GM19193 (cell line): ENCODE data around the gene PLK5.

ENCODE experiments used
- POLR2A ChIP-seq: IDR thresholded peaks from 4 replicates; pipeline ENCODE4 v1.6.1; 2011; ENCODE audit not compliant: insufficient read depth, insufficient read length; ENCODE audit errors: extremely low read depth

The PLK5 gene

GRCh38 chr19:1571358-1571757 lies 47.5 kb downstream of the PLK5 start:
- TF ChIP-seq POLR2A: no peak

- TF ChIP-seq POLR2A: no peak
Observed at GRCh38 chr19:1572795-1573194, 48.9 kb downstream of the PLK5 start.

DNA sequence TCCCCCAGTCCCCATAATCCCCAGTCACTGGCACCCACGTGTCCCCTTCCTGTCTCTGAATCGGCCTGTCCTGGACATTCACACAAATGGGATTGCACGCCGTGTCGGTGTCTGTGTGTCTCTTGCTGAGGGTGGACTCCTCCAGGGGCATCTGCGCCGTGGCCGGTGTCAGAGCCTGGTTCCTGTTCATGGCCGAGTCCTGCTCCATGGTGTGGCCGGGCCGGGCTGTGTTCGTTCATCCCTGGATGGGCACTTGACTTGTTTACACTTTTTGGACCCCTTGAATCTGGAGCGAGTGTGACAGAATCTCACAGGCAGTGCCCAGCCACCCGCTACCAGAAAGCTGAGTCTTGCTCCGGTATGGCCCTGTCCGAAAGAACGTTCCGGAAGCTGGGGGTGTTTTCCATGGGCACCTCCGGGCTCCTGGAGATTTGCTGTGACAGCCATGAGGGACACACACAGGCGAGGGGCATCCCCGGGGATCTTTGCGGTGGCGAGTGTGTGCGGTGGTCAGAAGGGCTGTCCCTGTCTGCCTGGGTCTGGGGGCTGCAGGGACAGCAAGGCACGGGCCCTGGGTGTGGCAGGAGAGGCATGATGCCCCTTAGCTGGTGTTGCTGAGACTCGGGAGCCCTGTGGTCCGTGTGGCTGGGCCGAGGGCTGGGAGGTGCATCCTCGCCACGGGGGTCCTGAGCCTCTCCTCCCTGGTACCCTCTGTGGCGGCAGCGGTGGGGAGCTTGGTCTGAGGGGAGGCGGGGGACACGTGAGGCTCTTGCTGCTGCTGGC lies 50.7 kb downstream of the PLK5 start:
- TF ChIP-seq POLR2A: no peak

GRCh38 chr19:1575323-1576241 lies 51.7 kb downstream of the PLK5 start:
- TF ChIP-seq POLR2A: no peak

GRCh38 chr19:1576242-1577089 lies 52.6 kb downstream of the PLK5 start:
- TF ChIP-seq POLR2A: no peak

GRCh38 chr19:1577090-1577928 lies 53.4 kb downstream of the PLK5 start:
- TF ChIP-seq POLR2A: no peak

GRCh38 chr19:1577929-1578618 lies 54.2 kb downstream of the PLK5 start:
- no peak for TF ChIP-seq POLR2A

- no peak for TF ChIP-seq POLR2A
Observed at GRCh38 chr19:1579222-1579621, 55.3 kb downstream of the PLK5 start.

GRCh38 chr19:1580382-1580781 lies 56.5 kb downstream of the PLK5 start:
- no peak for TF ChIP-seq POLR2A

DNA sequence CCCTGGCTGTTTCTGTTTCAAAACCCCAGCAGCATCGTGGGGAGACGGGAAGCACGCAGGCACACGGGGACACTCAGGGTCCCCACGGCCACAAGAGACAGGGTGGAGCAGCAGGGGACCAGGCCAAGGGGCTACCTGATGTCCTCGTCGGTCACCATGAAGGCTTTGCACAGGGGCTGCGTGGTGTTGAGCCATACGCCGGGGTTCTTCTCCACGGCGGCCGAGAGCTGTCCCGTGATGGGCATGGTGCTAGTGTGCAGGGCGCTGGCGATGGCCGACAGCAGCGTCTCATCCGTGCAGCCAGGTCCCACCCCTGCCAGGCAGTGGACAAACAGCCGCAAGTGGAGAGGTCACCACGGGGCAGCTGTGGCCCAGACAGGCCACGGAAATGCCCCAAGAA lies 57.1 kb downstream of the PLK5 start:
- TF ChIP-seq POLR2A: no peak

- no peak for TF ChIP-seq POLR2A
Observed at GRCh38 chr19:1582201-1582600, 58.3 kb downstream of the PLK5 start.

DNA sequence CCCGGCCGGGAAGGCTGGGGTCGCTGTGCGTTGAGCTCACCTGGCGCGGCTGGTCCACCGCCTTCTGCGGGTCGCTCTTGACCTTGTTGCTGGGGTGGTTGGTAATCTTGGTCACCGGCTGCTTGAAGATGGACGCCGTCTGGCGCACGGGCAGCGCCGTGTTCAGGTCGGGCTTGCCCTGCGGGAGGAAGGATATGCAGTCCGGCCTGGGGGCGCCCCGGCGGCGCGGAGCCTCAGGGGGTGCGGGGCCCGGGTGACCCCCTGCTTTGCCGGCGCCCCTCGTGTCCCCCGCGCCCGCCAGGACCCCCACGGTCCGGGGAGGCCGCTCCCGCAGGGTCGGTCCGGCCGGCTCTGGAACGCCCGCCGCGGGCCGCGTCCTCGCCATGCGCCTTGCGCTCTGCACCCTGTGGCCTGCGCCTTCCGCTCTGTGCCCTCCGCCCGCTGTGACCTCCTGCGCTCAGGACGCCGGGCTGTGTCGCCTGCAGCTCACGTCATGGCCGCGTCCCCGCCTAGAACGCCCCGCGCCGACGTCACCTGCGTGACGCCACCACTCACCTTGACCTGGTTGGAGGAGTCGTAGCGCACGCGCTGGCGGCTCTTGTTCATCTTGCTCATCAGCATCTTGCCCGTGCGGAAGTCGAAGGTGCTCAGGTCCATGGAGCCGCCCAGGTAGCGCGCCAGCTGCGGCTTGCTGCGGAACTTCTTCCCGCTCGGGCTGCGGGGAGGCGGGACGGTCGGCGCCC lies 60.8 kb downstream of the PLK5 start:
- TF ChIP-seq POLR2A: no peak

DNA sequence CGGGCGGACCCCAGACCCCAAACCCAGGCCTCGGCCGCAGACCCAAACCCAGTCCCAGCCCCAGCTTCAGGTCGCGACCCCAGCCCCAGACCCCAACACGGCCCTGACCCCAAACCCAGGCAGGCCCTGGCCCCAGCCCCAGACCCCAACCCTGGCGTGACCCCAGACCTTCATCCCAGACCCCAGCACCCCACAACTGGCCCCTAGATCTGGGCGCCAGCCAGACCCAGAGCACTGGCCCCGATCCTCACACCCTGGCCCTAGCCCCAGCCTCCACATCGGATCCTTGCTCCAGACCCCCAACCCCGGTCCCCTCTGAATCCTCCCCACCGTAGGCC lies 61.3 kb downstream of the PLK5 start:
- no peak for TF ChIP-seq POLR2A
